PC-9 (cell line): ENCODE data around the gene RSPH9. TPM values are rescaled to one million over a fixed set of nuclear protein-coding genes. Genes with fewer than 3 reads are reported as not detected.

Experiments used
- BruUV-seq: library from RNA; stranded (reverse); fragments of 400-500 nt; replicated peaks from 2 replicates; lab custom pipeline; 2021; lab: Mats Ljungman, UMichigan
- CTCF ChIA-PET: fragments of 300-600 bp; sonication (Branson Sonifier 250); formaldehyde crosslinking; loops from one replicate; lab custom pipeline; 2022; ENCODE audit warnings: antibody characterized with exemption; lab: Charles Lee
- POLR2A ChIA-PET: fragments of 300-600 bp; sonication (Branson Sonifier 250); formaldehyde crosslinking; loops from one replicate; lab custom pipeline; 2022; ENCODE audit warnings: antibody characterized with exemption; ENCODE audit not compliant: unreplicated experiment; lab: Charles Lee
- DNase-seq, 2 experiments: peaks; one replicate each; pipeline versions ENCODE4 v3.0.0 to v3.0.0-alpha.2; 2015 to 2022; ENCODE audit warnings: mixed read lengths in 1 of 2
- H2AFZ ChIP-seq: fragments of 200-600 bp; sonication (generic); 2 replicates; pipeline ENCODE4 v1.8.1; 2017; ENCODE audit warnings: antibody characterized with exemption
- H3F3A ChIP-seq: fragments of 200-600 bp; sonication (generic); 2 replicates; pipeline ENCODE4 v1.8.1; 2017; ENCODE audit warnings: antibody characterized with exemption, mild to moderate bottlenecking, low read depth; ENCODE audit not compliant: insufficient read depth
- H3K27ac ChIP-seq: fragments of 200-600 bp; sonication (generic); 2 replicates; pipeline ENCODE4 v1.6.1; 2016; ENCODE audit warnings: mixed run types
- H3K27me3 ChIP-seq: fragments of 200-600 bp; sonication (generic); 2 replicates; pipeline ENCODE4 v1.6.1; 2016; ENCODE audit warnings: low read depth, mixed run types; ENCODE audit not compliant: insufficient read depth
- H3K36me3 ChIP-seq: fragments of 200-600 bp; sonication (generic); 2 replicates; pipeline ENCODE4 v1.6.1; 2016; ENCODE audit warnings: low read depth, mixed run types
- H3K4me1 ChIP-seq: fragments of 200-600 bp; sonication (generic); replicated peaks from 2 replicates; pipeline ENCODE4 v1.6.1; 2016; ENCODE audit warnings: mixed run types; ENCODE audit not compliant: insufficient read depth
- H3K4me2 ChIP-seq: fragments of 200-600 bp; sonication (generic); 2 replicates; pipeline ENCODE4 v1.6.1; 2017; ENCODE audit warnings: mixed run types
- H3K4me3 ChIP-seq: fragments of 200-600 bp; sonication (generic); 2 replicates; pipeline ENCODE4 v1.6.1; 2016; ENCODE audit warnings: mixed run types
- H3K79me2 ChIP-seq: fragments of 200-600 bp; sonication (generic); 2 replicates; pipeline ENCODE4 v1.6.1; 2017; ENCODE audit warnings: low read depth, mixed run types
- H3K9me2 ChIP-seq: fragments of 200-600 bp; sonication (generic); 2 replicates; pipeline ENCODE4 v1.8.1; 2017; ENCODE audit warnings: mild to moderate bottlenecking; ENCODE audit not compliant: insufficient read depth
- H3K9me3 ChIP-seq: fragments of 200-600 bp; sonication (generic); 2 replicates; pipeline ENCODE4 v1.8.1; 2016; ENCODE audit warnings: low read depth; ENCODE audit not compliant: insufficient read depth
- H4K20me1 ChIP-seq: fragments of 200-600 bp; sonication (generic); 2 replicates; pipeline ENCODE4 v1.8.1; 2017; ENCODE audit not compliant: insufficient read depth
- EZH2 ChIP-seq: fragments of 200-600 bp; sonication (generic); IDR thresholded peaks from 2 replicates; pipeline ENCODE4 v1.8.0; 2017; ENCODE audit warnings: antibody characterized with exemption, low read depth
- intact Hi-C: fragments of 100-400 bp; cut with micrococcal nuclease; formaldehyde crosslinking; loops from one replicate; pipeline ENCODE4 v1.10.0; 2022; ENCODE audit not compliant: unreplicated experiment
- total RNA-seq: library from RNA; stranded (reverse); gene quantifications from 2 replicates; pipeline ENCODE4 v1.2.3, GENCODE V29; 2021
- TF ChIP-seq, protein P1 (sequence below): fragments of 200-600 bp; sonication (generic); conservative IDR thresholded peaks from 2 replicates; pipeline ENCODE4 v1.6.1; 2017; ENCODE audit warnings: mixed run types, antibody characterized with exemption, mild to moderate bottlenecking, moderate library complexity

Gene RSPH9
- total RNA-seq, 1 experiment from 2014 or later = not detected

DNA sequence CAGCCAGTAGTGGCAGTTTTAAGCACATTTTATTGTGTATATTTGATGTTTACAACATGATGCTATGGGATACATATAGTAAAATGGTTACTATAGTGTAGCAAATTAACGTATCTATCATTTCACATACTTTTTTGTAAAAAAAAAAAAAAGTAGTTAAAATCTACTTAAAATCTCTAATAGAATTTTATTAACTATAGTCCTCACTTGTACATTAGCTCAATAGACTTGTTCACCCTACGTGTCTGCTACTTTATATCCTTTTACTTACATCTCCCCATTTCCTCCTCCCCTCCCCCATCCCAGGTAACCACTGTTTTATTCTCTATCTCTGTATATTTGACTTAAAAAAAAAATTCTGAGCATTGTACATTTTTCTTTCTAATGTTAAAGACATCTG lies 38.8 kb upstream of the RSPH9 start:
- Histone ChIP-seq H3K79me2 (no peaks in the 10 kb centered on the region), H3K9me2 (no peaks in the 10 kb centered on the region), H3K36me3 (peaks cover 3% of the 10 kb centered on the region; the same call in 1 of the 2 replicates), H3K4me1 (no peaks in the 10 kb centered on the region), H3K27ac (no peak overlapping the region), H3K4me2 (no peak overlapping the region), H3K9me3 (no peaks in the 10 kb centered on the region), H4K20me1 (no peaks in the 10 kb centered on the region), H3K27me3 (no peaks in the 10 kb centered on the region), H2AFZ (no peak overlapping the region), H3K4me3 (no peak overlapping the region), H3F3A (peaks cover 40% of the 10 kb centered on the region; the same call in 1 of the 2 replicates)
- CTCF ChIA-PET = no interaction called here
- intact Hi-C loops = no loop called here
- no peak for DNase-seq
- BruUV-seq = no TSS peak
- TF ChIP-seq, protein P1, sequence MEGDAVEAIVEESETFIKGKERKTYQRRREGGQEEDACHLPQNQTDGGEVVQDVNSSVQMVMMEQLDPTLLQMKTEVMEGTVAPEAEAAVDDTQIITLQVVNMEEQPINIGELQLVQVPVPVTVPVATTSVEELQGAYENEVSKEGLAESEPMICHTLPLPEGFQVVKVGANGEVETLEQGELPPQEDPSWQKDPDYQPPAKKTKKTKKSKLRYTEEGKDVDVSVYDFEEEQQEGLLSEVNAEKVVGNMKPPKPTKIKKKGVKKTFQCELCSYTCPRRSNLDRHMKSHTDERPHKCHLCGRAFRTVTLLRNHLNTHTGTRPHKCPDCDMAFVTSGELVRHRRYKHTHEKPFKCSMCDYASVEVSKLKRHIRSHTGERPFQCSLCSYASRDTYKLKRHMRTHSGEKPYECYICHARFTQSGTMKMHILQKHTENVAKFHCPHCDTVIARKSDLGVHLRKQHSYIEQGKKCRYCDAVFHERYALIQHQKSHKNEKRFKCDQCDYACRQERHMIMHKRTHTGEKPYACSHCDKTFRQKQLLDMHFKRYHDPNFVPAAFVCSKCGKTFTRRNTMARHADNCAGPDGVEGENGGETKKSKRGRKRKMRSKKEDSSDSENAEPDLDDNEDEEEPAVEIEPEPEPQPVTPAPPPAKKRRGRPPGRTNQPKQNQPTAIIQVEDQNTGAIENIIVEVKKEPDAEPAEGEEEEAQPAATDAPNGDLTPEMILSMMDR = no peak
- TF ChIP-seq EZH2 = no peak
- POLR2A ChIA-PET = no interaction called here

DNA sequence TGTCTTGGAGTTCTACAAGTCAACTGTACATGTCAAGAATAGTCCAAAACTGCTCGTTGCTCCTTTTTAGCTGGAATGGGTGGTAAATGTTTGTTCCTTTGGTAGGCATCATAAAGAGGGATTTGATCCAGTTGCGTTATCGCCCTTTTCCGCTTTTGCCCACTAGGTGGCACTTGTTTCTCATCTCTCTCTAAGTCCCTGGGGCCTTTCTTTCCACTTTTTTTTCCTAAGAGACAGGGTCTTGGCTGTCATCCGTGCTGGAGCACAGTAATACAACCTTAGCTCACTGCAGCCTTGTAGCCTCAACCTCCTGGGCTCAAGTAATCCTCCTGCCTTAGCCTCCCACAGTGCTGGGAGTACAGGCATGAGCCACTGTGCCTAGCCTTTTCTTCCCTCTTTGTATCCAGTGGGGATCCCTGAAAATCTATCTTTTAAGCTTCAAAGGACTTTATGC lies 36.5 kb upstream of the RSPH9 start:
- POLR2A ChIA-PET = interaction anchor here (0.6 kb wide), 1 partner anchor 471 kb away, joined by 3 read pairs; no protein-coding TSS in a partner anchor

DNA sequence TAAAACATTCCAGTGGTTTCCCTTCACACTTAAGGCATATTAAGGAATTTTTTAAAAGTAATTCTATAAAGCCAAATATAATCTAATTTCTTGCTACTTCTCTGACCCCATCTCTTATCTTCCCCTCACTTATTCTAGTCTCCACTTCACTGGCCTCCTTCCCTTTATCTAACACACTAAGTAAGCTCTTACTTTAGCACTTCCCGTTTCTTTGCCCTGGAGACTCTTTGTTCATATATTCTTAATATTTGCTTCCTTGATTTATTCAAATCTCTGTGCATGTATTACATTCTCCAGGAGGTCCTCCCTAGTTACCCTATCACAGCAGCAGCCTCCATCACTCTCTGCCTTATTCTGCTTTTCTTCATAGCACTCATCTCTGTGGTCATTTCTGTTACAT lies 36.0 kb upstream of the RSPH9 start:
- Histone ChIP-seq H3K4me2 (no peak overlapping the region), H3K9me3 (no peaks in the 10 kb centered on the region), H2AFZ (no peak overlapping the region), H3K4me3 (no peak overlapping the region), H3K36me3 (peaks cover 7% of the 10 kb centered on the region; the same call in 1 of the 2 replicates), H3F3A (peaks cover 58% of the 10 kb centered on the region; the same call in 1 of the 2 replicates), H3K79me2 (no peaks in the 10 kb centered on the region), H3K4me1 (no peaks in the 10 kb centered on the region), H4K20me1 (no peaks in the 10 kb centered on the region), H3K27ac (no peak overlapping the region), H3K9me2 (no peaks in the 10 kb centered on the region), H3K27me3 (no peaks in the 10 kb centered on the region)
- no peak for DNase-seq
- BruUV-seq = no TSS peak
- intact Hi-C loops = loop anchor here (1.0 to 2.0 kb wide), 3 partner anchors 56 to 470 kb away; no protein-coding TSS in a partner anchor
- TF ChIP-seq, protein P1 = no peak
- no peak for TF ChIP-seq EZH2
- ChIA-PET POLR2A (no interaction called here), CTCF (interaction anchor here (0.6 to 1.2 kb wide), 3 partner anchors 56 to 629 kb away, joined by 3 to 4 read pairs (median 3); no protein-coding TSS in a partner anchor)

More for the DNA sequence above, 36.5 kb upstream of the RSPH9 start:
- Histone ChIP-seq H3K27me3 (no peaks in the 10 kb centered on the region), H3K36me3 (peaks cover 7% of the 10 kb centered on the region; the same call in 1 of the 2 replicates), H3K4me1 (no peaks in the 10 kb centered on the region), H3K4me3 (no peak overlapping the region), H3F3A (peaks cover 53% of the 10 kb centered on the region; the same call in 1 of the 2 replicates), H3K9me2 (no peaks in the 10 kb centered on the region), H3K9me3 (no peaks in the 10 kb centered on the region), H3K4me2 (no peak overlapping the region), H3K79me2 (no peaks in the 10 kb centered on the region), H3K27ac (no peak overlapping the region), H2AFZ (no peak overlapping the region), H4K20me1 (no peaks in the 10 kb centered on the region)
- TF ChIP-seq, protein P1 = peak; percentile 85
- no peak for TF ChIP-seq EZH2
- no TSS peak for BruUV-seq
- peak; percentile 60 to 63 for DNase-seq
- CTCF ChIA-PET = interaction anchor here (0.5 to 1.2 kb wide), 4 partner anchors 9 to 629 kb away, joined by 3 to 4 read pairs (median 4); no protein-coding TSS in a partner anchor
- intact Hi-C loops = loop anchor here (1.0 to 2.0 kb wide), 3 partner anchors 56 to 471 kb away; no protein-coding TSS in a partner anchor
